ENCODE measurements around the gene DDIAS. TPM values are rescaled to one million over a fixed set of nuclear protein-coding genes. Genes with fewer than 3 reads are reported as not detected.
"Not testable (repeated sequence)": the region's sequence is repeated elsewhere in the genome, so short reads cannot be mapped to it uniquely, and the experiment has no call there.

DDIAS gene, protein sequence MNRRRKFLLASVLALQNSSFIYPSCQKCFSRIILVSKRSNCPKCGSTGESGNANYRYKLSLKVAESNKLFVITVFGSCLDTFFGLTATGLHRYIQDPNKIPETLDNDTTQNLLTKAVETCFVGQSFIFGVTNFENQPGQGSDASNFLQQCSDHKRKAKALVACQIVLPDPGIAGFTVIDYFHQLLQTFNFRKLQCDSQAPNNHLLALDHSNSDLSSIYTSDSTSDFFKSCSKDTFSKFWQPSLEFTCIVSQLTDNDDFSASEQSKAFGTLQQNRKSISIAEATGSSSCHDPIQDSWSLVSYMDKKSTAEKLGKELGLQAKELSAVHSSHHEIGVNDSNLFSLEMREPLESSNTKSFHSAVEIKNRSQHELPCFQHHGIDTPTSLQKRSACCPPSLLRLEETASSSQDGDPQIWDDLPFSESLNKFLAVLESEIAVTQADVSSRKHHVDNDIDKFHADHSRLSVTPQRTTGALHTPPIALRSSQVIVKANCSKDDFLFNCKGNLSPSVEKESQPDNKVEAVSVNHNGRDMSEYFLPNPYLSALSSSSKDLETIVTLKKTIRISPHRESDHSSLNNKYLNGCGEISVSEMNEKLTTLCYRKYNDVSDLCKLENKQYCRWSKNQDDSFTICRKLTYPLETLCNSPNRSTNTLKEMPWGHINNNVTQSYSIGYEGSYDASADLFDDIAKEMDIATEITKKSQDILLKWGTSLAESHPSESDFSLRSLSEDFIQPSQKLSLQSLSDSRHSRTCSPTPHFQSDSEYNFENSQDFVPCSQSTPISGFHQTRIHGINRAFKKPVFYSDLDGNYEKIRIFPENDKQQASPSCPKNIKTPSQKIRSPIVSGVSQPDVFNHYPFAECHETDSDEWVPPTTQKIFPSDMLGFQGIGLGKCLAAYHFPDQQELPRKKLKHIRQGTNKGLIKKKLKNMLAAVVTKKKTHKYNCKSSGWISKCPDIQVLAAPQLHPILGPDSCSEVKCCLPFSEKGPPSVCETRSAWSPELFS
- total RNA-seq = 1 to 10 TPM in 1 of 2 donors, not detected in 1; 1.2 TPM

DNA sequence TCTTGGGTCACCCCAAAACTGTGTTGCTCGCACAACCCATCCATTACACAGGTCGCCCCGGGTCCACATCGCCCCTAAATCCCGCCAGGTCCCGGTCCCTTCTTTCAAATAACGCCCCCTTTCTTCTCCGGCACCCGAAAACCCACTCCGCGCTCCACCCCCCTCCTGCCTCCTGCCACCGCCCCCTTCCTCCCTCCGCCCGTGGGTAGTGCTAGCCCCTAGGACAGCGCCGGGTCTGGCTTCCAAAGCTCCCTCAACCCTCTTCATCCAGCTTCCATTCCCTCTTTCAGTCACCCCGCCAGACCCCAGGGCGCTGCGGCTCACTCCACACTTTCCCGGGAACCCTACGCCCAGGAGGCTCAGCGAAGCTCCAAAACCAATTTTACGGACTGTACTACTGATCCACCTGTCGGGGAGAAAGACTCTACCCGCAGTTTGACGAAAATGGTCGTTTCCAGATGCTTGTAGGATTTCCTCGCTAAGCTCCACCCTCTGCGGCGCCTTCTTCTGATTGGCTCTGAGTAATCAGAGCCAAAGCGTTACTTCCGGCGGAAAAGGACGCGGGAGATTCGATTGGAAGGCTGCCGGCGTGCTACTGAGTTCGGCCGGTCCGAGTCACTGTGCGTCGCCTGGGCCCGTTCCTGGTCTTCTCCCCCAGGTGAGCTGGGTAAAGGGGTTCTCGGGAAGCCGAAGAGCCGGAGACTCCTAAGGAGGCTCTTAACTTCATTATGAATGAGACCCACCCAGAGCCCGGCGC lies at the start of gene DDIAS:
TSS of gene DDIAS (plus strand) at position 572 of the 757 bp plus-strand sequence. CDS start 13,003 bp downstream, outside the sequence.
- TF ChIP-seq, protein P1, sequence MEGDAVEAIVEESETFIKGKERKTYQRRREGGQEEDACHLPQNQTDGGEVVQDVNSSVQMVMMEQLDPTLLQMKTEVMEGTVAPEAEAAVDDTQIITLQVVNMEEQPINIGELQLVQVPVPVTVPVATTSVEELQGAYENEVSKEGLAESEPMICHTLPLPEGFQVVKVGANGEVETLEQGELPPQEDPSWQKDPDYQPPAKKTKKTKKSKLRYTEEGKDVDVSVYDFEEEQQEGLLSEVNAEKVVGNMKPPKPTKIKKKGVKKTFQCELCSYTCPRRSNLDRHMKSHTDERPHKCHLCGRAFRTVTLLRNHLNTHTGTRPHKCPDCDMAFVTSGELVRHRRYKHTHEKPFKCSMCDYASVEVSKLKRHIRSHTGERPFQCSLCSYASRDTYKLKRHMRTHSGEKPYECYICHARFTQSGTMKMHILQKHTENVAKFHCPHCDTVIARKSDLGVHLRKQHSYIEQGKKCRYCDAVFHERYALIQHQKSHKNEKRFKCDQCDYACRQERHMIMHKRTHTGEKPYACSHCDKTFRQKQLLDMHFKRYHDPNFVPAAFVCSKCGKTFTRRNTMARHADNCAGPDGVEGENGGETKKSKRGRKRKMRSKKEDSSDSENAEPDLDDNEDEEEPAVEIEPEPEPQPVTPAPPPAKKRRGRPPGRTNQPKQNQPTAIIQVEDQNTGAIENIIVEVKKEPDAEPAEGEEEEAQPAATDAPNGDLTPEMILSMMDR (IDR thresholded peaks at IDR 0.05) = no peak
- Histone ChIP-seq H3K4me1 (ENCODE audit: control insufficient read depth in 1 of 2, low read depth in 2 of 2) (peaks cover 11 to 26% of the 10 kb centered on the region in 2 donors), H3K36me3 (no peaks in the 10 kb centered on the region), H3K9me3 (no peaks in the 10 kb centered on the region), H3K27ac (peak within 1 kb of the TSS; percentile 91 to 93), H3K4me3 (peak within 1 kb of the TSS; percentile 92), H3K27me3 (replicated peaks; ENCODE audit: insufficient read depth) (no peaks in the 10 kb centered on the region)
- DNase-seq (ENCODE audit: low spot score) = peak; percentile 91
- ATAC-seq (ENCODE audit: insufficient number of reproducible peaks, low FRiP score, low read depth) = peak; percentile 94

DNA sequence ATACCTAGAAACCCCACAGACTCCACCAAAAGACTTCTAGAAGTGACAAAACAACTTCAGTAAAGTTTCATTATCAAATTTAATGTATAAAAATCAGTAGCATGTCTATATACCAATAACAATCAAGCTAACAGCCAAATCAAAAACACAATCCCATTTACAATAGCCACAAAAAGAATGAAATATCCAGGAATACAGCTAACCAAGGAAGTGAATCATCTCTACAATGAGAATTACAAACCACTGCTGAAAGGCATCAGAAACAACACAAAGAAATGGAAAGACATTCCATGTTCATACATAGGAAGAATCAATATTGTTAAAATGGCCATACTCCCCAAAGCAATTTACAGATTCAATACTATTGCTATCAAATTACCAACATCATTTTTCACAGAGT lies 47.3 kb upstream of the DDIAS start:
- Histone ChIP-seq H3K4me1 (ENCODE audit: control insufficient read depth in 1 of 2, low read depth in 2 of 2) (peaks cover 0 to 17% of the 10 kb centered on the region in 2 donors), H3K4me3 (no peak overlapping the region), H3K36me3 (no peaks in the 10 kb centered on the region), H3K9me3 (no peaks in the 10 kb centered on the region), H3K27ac (no peak overlapping the region), H3K27me3 (replicated peaks; ENCODE audit: insufficient read depth) (no peaks in the 10 kb centered on the region)
- ATAC-seq (ENCODE audit: insufficient number of reproducible peaks, low FRiP score, low read depth) (no peak), DNase-seq (ENCODE audit: low spot score) (no peak)
- TF ChIP-seq, protein P1 (IDR thresholded peaks at IDR 0.05) = no peak

DNA sequence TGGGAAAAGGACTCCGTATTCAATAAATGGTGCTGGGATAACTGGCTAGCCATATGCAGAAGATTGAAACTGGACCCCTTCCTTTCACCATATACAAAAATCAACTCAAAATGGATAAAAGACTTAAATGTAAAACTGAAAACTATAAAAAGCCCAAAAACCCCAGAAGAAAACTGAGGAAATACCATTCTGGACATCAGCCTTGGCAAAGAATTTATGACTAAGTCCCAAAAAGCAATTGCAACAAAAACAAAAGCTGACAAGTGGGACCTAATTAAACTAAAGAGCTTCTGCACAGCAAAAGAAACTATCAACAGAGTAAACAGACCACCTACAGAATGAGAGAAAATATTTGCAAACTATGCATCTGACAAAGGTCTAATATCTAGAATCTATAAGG lies 46.6 kb upstream of the DDIAS start:
- ATAC-seq (ENCODE audit: insufficient number of reproducible peaks, low FRiP score, low read depth); DNase-seq (ENCODE audit: low spot score); H3K36me3 ChIP-seq; H3K27me3 ChIP-seq (replicated peaks; ENCODE audit: insufficient read depth); H3K9me3 ChIP-seq; H3K4me3 ChIP-seq; H3K27ac ChIP-seq: not testable (repeated sequence)
- peaks cover 0 to 17% of the 10 kb centered on the region in 2 donors for H3K4me1 ChIP-seq (ENCODE audit: control insufficient read depth in 1 of 2, low read depth in 2 of 2)

DNA sequence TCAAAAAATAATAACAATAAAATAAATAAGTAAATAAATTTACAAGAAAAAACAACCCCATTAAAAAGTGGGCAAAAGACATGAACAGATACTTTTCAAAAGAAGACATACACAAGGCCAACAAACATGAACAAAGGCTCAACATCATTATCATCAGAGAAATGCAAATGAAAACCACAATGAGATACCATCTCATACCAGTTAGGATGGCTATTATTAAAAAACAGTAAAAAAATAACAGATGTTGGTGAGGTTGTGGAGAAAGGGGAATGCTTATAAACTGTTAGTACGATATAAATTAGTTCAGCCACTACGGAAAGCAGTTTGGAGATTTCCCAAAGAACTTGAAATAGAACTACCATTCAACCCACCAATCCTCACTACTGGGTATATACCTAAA lies 45.9 kb upstream of the DDIAS start:
- no peaks in the 10 kb centered on the region for H3K9me3 ChIP-seq

DNA sequence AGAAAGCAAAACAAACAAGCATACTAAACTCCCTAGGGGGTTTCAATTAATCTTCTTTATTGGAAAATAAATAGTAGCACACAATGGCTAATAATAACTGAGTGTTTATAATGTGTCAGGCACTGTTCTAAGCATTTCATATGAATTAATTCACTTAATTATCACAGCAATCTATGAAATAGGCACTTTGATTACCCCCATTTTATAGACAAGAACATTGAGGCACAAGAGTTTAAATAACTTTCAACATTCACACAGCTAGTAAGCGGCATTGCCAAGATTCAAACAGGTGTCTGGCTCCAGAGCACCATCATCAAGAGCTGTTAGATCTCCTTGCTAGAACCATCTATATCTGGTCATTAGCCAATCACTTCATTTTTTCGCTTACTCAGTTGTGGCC lies 44.4 kb upstream of the DDIAS start:
- H3K4me3 ChIP-seq = no peak overlapping the region
- TF ChIP-seq, protein P1 (IDR thresholded peaks at IDR 0.05) = no peak
- no peaks in the 10 kb centered on the region for H3K9me3 ChIP-seq
- peaks cover 0 to 17% of the 10 kb centered on the region in 2 donors for H3K4me1 ChIP-seq (ENCODE audit: control insufficient read depth in 1 of 2, low read depth in 2 of 2)
- DNase-seq (ENCODE audit: low spot score) (no peak), ATAC-seq (ENCODE audit: insufficient number of reproducible peaks, low FRiP score, low read depth) (no peak)
- no peak overlapping the region for H3K27ac ChIP-seq
- no peaks in the 10 kb centered on the region for H3K36me3 ChIP-seq
- H3K27me3 ChIP-seq (replicated peaks; ENCODE audit: insufficient read depth) = no peaks in the 10 kb centered on the region

More for the DNA sequence above, 45.9 kb upstream of the DDIAS start:
- Histone ChIP-seq H3K27ac (no peak overlapping the region), H3K4me1 (ENCODE audit: control insufficient read depth in 1 of 2, low read depth in 2 of 2) (peaks cover 0 to 17% of the 10 kb centered on the region in 2 donors), H3K27me3 (replicated peaks; ENCODE audit: insufficient read depth) (no peaks in the 10 kb centered on the region), H3K4me3 (no peak overlapping the region), H3K36me3 (no peaks in the 10 kb centered on the region)
- TF ChIP-seq, protein P1 (IDR thresholded peaks at IDR 0.05) = no peak
- ATAC-seq (ENCODE audit: insufficient number of reproducible peaks, low FRiP score, low read depth) = no peak
- DNase-seq (ENCODE audit: low spot score) = no peak
